Stimulated activated CD4-positive, alpha-beta T cell treated with anti-CD3 and anti-CD28 coated beads, Interleukin-1b, Interleukin-23, amount 100 ng/mL, for 24 hours (primary cell): Measurements from ENCODE around the gene KIF14.
"Not testable (repeated sequence)": the region's sequence is repeated elsewhere in the genome, so short reads cannot be mapped to it uniquely, and the experiment has no call there.

ENCODE experiments used
- DNase-seq, 4 experiments: peaks; one replicate each; pipeline ENCODE4 v3.0.0-alpha.2; 2020; ENCODE audit warnings: low read depth in 4 of 4, low spot score in 1 of 4

KIF14 gene

GRCh38 chr1:200550367-200550766, 70.2 kb downstream of the KIF14 start:
- DNase-seq: no peak

- no peak for DNase-seq
These were observed 73.2 kb downstream of the KIF14 start for GRCh38 chr1:200547386-200547785.

- DNase-seq: no peak
These were observed 74.0 kb downstream of the KIF14 start for GRCh38 chr1:200546577-200546976.

GRCh38 chr1:200542162-200542561, 78.4 kb downstream of the KIF14 start:
- DNase-seq: no peak

GRCh38 chr1:200540281-200540680, 80.3 kb downstream of the KIF14 start:
- DNase-seq: no peak

GRCh38 chr1:200538179-200538578, 82.4 kb downstream of the KIF14 start:
- no peak for DNase-seq

- DNase-seq: no peak
These were observed 84.9 kb downstream of the KIF14 start for GRCh38 chr1:200535605-200536004.

- DNase-seq: no peak
These were observed 89.8 kb downstream of the KIF14 start for GRCh38 chr1:200530623-200531261.

- no peak for DNase-seq
These were observed 91.5 kb downstream of the KIF14 start for GRCh38 chr1:200528858-200529606.

- no peak for DNase-seq
These were observed 92.9 kb downstream of the KIF14 start for GRCh38 chr1:200527670-200528069.

GRCh38 chr1:200526709-200527612, 93.6 kb downstream of the KIF14 start:
- DNase-seq: no peak

GRCh38 chr1:200525090-200525987, 95.2 kb downstream of the KIF14 start:
- no peak for DNase-seq

- DNase-seq: not testable (repeated sequence)
These were observed 96.0 kb downstream of the KIF14 start for GRCh38 chr1:200524551-200524950.

- DNase-seq: no peak
These were observed 96.5 kb downstream of the KIF14 start for GRCh38 chr1:200524092-200524491.

GRCh38 chr1:200520735-200521134, 99.8 kb downstream of the KIF14 start:
- no peak for DNase-seq

GRCh38 chr1:200518524-200518923, 102.0 kb downstream of the KIF14 start:
- DNase-seq: no peak

- DNase-seq: no peak
These were observed 108.4 kb downstream of the KIF14 start for GRCh38 chr1:200512191-200512590.

GRCh38 chr1:200510228-200510623, 110.3 kb downstream of the KIF14 start:
- peak; percentile 46 to 51 (median 50) for DNase-seq

GRCh38 chr1:200506471-200506870, 114.1 kb downstream of the KIF14 start:
- no peak for DNase-seq

- DNase-seq: no peak
These were observed 115.3 kb downstream of the KIF14 start for GRCh38 chr1:200505257-200505656.
